ENCODE measurements around the gene PPA1.
"Not testable (repeated sequence)": the region's sequence is repeated elsewhere in the genome, so short reads cannot be mapped to it uniquely, and the experiment has no call there.

The PPA1 gene

GRCh38 chr10:70254778-70255328, 21.6 kb upstream of the PPA1 start:
- no peak for DNase-seq

DNA sequence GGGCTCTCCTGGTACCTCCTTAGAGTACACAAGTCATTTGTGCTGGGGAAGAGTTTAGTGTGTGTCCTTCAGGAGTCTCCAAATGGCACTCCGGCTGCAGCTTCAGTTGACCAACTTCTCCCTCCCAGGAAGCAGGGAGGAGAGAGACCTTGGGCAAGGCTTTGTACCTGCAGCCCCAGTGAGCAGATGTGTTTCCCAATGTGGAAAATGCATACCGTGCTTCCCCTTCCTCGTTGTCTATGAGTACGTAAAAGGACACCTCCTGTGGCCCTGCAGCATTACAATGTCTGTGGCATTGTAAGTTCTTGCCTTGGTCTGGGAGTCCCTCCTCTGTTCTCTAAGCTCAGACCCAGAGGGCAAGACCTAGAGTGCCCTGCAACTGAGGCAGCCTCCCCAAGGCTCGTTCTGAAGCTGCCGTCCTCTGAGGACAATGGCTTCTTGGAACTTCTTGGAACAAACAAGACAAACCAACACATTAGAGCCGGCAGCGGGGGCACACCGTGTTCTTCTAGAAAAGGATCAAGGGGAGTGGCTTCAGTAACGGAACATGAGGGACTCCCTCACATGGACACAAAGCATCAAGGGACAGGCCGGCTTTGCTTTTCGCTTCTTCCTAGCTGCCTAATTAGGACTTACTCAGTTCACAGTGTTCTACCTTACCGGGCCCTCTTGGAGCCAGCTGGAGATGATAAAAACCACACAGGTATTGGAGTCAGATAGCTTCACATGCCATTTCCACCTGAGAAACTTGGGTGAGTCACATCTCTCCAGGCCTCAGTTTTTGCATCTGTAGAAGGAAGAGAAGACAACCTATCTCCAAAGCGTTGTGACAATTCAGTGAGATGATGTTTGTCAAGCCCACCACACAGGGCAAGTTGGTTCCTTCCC, 20.9 kb upstream of the PPA1 start:
- no peak for DNase-seq

DNA sequence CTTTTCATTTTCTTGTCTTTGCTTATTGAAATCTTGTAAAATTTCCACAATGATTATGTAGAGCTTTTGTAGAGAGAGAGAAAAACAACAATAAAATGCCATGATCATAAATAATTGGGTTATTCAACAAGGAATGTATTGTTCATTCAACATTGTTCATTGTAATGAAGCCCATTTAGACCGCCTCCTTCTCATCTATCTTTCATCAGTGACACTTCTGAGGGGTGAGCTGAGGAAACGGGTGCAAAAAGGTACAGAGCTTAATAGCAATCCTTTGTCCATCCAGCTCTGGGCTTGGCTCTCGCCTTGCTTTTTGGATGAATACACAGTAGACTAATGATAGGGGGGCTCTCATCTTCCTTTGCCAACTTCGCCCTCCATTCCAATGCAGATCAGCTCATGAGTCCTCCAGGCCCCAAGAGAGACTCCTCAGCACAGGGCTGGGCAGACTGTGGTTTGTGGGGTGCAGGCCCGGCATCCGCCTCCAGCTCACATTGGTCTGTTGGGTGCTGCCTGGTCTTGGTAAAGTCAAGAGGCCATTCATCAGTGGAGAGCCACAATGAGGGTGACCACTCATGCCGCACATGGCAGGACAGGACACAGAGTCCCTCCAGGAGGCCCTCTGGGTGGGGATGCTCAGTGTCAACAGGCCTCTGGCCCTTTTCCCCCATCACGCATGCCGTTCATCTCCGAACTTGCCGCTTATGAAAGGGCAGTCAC, 17.9 kb upstream of the PPA1 start:
- no peak for DNase-seq

DNA sequence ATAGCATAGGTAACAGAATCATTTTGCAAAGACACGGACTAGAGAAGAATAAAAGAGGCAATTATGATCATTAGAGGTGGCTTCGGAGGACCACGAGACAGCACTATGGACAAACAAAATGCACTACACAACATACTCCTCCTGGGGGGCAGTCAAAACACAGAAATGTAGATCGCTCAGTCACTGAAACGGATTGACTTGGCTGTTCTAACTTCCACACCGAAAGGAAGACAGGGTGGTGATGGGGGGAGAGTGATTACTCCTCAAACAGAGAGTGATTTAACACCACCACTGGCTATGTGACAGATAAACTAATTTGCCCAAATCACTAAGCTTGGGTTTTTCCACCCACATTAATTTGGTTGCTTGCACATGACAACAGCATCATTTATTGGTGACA, 14.1 kb upstream of the PPA1 start:
- DNase-seq = no peak

DNA sequence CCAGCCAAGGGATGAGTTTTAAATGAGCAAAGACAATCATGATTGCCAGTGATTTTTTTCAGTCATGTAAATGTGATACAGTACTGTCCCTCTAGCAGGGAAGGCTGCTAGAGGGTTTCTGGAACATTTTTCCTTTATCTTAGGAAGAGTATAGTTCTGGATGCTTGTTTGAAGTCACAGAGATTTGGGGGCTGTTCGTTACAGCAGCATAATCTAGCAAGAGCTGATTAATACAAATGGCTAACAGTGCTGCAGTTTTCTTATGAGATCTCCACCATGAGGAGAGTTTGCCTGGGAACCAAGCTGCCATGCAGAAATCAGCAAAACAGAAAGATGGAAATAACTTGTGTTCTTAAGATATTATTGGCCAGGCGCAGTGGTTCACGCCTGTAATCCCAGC, 7.9 kb upstream of the PPA1 start:
- DNase-seq = no peak

GRCh38 chr10:70239986-70240385, 6.8 kb upstream of the PPA1 start:
- DNase-seq = not testable (repeated sequence)

GRCh38 chr10:70239077-70239976, 6.1 kb upstream of the PPA1 start:
- DNase-seq = not testable (repeated sequence)

DNA sequence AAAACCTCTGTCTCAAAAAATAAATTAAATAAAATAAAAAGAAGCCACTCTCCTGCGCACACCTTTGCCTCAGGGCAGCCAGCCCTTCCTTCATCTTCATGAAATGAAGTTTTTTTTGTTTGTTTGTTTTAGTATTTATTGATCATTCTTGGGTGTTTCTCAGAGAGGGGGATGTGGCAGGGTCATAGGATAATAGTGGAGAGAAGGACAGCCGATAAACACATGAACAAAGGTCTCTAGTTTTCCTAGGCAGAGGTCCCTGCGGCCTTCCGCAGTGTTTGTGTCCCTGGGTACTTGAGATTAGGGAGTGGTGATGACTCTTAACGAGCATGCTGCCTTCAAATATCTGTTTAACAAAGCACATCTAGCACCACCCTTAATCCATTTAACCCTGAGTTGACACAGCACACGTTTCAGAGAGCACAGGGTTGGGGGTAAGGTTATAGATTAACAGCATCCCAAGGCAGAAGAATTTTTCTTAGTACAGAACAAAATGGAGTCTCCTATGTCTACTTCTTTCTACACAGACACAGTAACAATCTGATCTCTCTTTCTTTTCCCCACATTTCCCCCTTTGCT, 4.8 kb upstream of the PPA1 start:
- not testable (repeated sequence) for DNase-seq

DNA sequence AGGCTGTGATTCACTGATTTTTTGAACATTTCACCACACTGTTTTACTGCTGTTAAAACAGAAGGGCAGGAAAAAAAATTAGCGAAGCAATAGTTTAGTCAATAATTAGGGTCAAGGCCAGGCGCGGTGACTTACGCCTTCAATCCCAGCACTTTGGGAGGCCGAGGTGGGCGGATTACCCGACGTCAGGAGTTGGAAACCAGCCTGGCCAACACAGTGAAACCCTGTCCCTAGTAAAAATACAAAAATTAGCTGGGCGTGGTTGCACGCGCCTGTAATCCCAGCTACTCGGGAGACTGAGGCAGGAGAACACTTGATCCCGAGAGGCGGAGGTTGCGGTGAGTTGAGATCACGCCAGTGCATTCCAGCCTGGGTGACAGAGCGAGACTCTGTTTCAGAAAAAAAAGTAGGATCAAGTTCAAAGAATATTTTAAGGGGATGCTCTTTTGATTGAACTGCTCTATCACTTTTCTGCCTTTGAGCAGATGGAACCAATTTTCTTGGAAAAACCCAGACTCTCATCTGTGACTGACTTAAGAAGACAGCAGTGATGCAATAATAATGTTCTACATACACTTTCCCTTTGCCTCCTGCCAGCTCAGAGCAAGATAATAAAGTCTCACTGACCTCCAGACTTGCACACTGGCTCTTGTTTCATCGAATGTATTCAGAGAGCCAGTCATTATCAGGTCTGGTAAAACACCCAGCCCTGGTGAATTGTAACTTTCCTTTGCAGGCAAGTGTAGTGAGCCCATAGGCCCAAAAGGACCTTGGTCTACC, 1.6 kb upstream of the PPA1 start:
- no peak for DNase-seq

DNA sequence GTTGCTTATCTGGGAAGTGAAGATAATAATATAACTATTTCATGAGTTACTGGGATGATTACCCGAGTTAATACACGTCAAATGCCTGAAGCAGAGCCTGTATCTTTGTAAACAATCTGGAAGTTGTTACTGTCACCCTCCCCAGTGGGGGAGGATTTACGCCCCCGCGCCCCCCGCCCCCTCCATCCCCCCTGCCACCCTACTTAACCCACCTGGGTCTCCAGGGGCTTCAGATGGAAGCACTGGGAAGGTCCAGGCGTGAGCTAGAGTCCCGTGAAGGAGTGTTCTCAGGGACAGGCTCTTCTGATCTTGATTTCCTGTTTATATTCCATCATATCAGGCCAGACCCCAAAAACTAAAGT, 691 bp upstream of the PPA1 start:
- no peak for DNase-seq

DNA sequence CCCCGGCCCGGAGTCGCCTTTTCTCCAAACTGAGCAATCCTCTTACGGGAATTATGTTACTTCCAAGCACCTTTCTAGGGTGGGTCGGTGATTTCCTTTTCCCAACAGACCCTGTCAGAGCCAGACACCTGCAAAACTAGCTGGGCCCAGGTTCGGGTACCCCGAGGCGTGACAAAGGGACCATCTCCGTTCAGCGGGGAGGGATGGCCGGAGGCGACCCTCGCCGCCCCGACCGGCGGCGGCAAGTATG, 445 bp downstream of the PPA1 start:
- no peak for DNase-seq

DNA sequence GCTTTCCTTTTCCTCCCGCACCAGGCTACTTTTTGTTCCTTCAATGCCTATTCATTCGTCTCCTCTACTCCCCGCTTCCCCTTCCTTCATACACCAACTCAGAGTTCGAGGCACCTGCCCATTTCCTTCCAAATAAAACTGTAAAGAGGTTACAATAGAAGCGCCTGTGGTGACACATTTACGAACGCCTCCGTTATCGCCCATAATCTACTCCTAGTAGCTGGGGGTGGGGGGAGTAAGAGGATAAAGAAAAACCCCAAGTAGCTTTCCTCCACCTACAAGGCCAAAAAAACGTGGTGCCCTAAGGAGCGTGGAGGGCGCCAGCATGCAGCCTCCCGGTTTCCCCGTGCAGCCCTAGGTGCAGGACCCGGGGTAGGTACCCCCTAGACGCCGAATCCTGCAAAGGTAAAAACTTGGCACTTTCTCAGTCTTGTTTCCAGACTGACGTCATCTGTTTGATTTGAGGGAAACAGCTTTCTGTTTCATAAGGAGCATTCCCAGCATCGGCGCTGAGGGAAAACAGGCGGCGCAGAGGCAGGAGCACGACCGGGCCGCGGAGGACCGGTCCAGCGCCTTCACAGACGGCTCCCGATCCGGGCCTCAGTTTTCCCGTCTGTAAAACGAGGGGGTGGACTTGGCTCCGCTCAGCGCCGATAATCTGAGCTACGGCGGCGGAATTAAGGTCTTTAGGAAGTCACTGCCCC, 922 bp downstream of the PPA1 start:
- DNase-seq = no peak

DNA sequence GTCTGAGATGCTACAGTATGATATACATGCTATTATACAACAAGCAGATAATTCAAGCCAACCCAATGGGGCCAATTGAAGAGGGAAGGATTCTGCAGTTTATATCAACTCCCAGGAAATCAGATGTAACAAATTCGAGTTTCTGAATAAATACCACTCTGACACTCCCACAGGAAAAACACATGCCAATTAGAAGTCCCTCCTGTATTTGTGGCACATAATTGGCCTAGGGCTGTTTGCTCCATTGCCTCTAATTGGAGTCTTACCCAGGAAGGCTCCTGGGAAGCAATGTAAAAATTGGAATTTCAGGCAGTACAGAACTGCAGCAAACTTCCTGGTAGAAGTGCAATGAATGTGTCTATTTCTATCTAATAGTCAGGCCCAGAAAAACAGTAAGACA, 4.7 kb downstream of the PPA1 start:
- no peak for DNase-seq

DNA sequence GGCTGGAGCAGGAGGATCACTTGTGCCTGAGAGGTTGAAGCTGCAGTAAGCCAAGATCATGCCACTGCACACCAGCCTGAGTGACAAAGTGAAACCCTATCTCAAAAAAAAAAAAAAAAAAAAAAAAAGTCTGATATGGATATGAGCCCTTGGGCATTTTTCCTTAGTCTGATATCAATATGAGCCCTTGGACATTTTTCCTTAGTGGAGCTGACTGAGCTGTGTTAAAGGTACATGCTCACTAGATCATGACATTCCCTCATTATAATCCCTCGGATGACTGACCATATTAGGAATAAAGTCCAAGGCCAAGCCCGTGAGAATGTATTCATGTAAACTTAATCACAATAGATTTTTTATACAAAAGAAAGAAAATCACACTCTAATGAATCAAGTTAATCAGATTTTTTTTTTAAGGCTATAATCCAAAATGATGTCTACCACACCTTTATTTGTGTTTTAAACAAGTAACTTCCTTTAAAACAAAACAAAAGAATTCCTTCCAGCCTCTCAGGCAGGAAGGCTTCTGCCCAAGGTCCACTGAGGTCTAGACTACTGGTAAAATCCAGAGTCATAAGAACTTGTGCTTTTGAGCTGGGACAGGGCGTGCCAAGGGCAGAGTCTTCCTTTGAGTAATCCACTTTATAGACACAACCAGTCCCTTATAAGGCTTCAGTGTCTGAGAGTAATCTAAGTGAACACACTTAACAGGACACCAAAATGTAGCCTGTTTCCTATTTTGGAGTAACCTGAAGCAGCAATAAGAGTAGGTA, 5.5 kb downstream of the PPA1 start:
- DNase-seq = no peak

GRCh38 chr10:70223728-70224127, 9.5 kb downstream of the PPA1 start:
- DNase-seq = no peak

- not testable (repeated sequence) for DNase-seq
These were observed 10.3 kb downstream of the PPA1 start for GRCh38 chr10:70222811-70223447.

DNA sequence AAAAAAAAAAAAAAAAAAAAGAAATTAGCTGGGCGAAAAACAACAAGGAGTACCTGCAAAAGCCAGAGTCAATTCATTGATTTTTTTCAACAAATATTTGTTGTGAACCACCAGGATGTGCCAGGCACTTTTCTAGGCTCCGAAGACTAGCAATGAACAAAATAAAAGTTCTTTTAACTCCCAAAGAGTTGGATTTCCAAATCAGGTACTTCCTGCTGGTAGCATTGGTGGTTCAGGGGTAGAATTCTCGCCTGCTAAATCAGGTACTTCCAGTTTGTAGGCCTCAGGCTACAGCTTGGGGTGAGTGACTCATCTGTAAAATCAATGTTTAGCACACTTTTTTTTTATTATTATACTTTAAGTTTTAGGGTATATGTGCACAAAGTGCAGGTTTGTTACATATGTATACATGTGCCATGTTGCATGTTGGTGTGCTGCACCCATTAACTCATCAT, 10.9 kb downstream of the PPA1 start:
- DNase-seq = no peak

DNA sequence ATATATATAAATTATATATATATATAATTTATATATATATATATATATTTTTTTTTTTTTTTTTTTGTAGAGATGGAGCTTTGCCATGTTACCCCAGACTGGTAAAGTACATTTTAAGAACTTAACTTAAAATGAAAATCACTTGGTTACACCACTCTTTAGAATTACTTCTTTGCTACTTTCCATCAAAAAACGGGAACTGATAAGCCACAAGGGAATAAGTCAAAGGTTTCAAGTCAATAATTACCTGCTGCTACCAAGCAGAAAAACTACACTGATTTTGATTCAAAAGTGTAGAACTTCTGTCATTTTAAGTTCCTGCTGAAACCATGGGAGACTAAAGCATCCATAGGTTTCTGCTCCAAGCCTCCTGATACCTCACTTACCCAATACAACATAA, 12.2 kb downstream of the PPA1 start:
- DNase-seq = no peak

DNA sequence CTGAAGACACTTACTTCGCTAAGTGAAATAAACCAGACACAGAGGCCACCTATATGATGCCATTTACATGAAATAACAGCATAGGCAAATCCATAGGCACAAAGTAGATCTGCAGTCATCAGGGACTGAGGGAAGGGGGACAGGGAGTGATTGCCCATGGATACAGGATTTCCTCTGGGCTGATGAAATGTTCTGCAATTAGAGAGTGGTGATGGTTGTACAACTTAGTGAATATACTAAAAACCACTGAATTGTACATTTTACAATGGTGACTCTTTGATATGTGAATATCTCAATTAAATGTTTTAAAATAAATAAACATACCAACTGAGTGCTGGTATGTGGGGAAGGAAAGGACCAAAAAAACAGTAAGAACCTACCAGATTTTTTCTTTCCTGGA, 20.4 kb downstream of the PPA1 start:
- DNase-seq = no peak

GRCh38 chr10:70212277-70212676, 21.0 kb downstream of the PPA1 start:
- no peak for DNase-seq

Data from activated gamma-delta T cell (primary cell).